ENCODE data around the gene OSBPL10. TPM values are rescaled to one million over a fixed set of nuclear protein-coding genes. Genes with fewer than 3 reads are reported as not detected.
"Not testable (repeated sequence)": the region's sequence is repeated elsewhere in the genome, so short reads cannot be mapped to it uniquely, and the experiment has no call there.

Gene OSBPL10
- total and polyA plus RNA-seq, 2 donors, result 58.0 to 62.4 TPM

DNA sequence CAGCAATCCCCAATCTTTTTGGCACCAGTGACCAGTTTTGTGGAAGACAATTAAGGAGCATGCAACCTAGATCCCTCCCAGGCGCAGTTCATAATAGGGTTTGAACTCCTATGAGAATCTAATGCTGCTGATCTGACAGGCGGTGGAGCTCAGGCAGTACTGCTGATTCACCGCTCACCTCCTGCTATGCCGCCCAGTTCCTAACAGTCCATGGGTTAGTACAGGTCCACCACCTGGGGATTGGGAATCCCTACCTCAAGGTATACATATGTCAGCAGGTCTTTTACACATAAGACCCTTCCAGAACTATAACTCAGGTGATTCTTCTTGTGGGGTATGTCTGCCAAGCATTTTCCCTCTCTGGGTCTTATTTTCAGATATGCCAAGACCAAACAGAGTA, 182.2 kb downstream of the OSBPL10 start:
- 99% methylated on average over 4 of the region's 4 CpGs for WGBS
- Histone ChIP-seq H3K36me3 (ENCODE audit: insufficient read depth) (no peaks in the 10 kb centered on the region), H3K4me3 (ENCODE audit: low read depth, low read length) (no peak overlapping the region), H3K4me1 (ENCODE audit: insufficient read depth) (no peaks in the 10 kb centered on the region), H3K27ac (ENCODE audit: low read depth) (no peak overlapping the region)
- no peak for DNase-seq (ENCODE audit: extremely low spot score)

DNA sequence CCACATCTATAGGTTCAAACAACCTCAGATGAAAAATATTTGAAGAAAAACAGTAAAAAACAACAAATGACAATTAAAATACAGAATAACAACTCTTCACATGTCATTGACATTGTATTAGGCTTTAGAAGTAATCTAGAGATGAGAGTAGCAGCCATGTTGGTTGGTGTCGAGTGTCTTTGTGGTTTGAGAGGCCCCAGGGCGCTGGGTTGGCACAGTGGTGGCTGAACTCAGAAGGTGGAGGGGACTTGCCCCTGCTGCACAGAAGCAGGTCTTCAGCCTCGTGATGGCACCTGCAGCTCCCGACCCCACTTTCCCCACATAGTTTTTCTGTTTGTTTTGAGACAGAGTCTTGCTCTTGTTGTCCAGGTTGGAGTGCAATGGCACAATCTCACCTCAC, 187.2 kb downstream of the OSBPL10 start:
- Histone ChIP-seq H3K36me3 (ENCODE audit: insufficient read depth) (no peaks in the 10 kb centered on the region), H3K4me3 (ENCODE audit: low read depth, low read length) (no peak overlapping the region), H3K4me1 (ENCODE audit: insufficient read depth) (no peaks in the 10 kb centered on the region), H3K27ac (ENCODE audit: low read depth) (no peak overlapping the region)
- no peak for DNase-seq (ENCODE audit: extremely low spot score)
- 100% methylated on average over 4 of the region's 4 CpGs for WGBS

DNA sequence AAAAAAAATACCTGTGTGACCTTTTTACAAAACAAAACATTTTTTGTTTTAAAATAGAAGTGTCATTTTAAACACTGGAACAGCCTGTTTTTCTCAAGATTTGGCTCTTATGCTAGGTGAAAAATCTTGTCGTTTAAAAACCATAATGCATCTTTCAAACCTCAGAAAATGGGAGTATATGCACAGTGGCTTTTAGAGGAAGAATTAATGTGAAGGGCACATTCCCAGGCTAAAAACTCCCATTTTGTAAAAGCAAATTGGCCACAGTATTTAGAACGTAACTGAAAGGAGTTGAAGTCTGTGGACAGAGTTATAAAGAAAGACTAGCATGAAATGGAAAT, 190.0 kb downstream of the OSBPL10 start:
- H3K36me3 ChIP-seq (ENCODE audit: insufficient read depth), result no peaks in the 10 kb centered on the region
- H3K4me1 ChIP-seq (ENCODE audit: insufficient read depth), result no peaks in the 10 kb centered on the region
- DNase-seq (ENCODE audit: extremely low spot score), result no peak
- no peak overlapping the region for H3K27ac ChIP-seq (ENCODE audit: low read depth)
- no peak overlapping the region for H3K4me3 ChIP-seq (ENCODE audit: low read depth, low read length)
- 49% methylated on average over 2 of the region's 2 CpGs for whole genome bisulfite sequencing

DNA sequence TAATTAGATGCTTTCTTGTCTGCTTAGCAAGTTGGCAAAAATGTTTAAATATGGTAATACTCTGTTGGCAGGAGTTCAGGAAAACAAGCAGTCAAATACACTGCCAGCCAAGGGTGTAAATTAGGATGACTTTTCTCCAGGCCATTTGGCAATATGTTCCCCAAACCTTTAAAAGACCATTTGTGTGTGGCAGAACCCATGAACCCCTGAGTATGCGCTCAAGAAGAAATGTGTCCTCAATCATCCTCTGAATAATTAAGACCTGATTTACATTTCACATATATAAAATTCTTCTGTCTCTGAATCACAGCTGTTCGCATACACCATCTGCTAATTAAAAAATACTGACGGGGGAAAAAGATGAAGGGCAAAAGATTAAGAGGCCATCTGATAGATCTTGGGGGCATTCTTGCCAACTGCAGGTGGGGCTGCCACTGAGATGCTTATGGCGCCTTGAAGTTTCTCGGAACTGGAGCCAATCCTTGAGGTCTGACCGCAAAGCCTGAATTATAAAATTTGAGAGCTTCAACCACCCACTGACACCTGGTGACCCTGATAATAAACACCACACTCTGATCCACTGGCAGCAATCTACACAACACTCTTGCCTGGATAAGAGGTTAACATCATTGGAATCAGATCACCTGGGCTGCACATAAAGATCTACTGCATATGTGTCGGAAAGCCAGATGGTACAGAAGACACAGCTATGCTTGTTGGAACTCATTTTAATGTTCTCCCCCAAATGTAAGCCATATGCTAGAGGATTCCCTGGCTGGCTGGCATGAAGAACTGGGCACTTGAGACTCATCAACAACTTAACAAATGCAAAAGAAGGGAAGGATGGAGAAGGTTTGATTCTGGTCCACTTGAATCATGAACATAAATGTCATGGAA, 190.6 kb downstream of the OSBPL10 start:
- no peaks in the 10 kb centered on the region for H3K36me3 ChIP-seq (ENCODE audit: insufficient read depth)
- H3K27ac ChIP-seq (ENCODE audit: low read depth), result no peak overlapping the region
- no peak for DNase-seq (ENCODE audit: extremely low spot score)
- H3K4me3 ChIP-seq (ENCODE audit: low read depth, low read length), result no peak overlapping the region
- WGBS, result 91% methylated on average over 7 of the region's 7 CpGs
- no peaks in the 10 kb centered on the region for H3K4me1 ChIP-seq (ENCODE audit: insufficient read depth)

DNA sequence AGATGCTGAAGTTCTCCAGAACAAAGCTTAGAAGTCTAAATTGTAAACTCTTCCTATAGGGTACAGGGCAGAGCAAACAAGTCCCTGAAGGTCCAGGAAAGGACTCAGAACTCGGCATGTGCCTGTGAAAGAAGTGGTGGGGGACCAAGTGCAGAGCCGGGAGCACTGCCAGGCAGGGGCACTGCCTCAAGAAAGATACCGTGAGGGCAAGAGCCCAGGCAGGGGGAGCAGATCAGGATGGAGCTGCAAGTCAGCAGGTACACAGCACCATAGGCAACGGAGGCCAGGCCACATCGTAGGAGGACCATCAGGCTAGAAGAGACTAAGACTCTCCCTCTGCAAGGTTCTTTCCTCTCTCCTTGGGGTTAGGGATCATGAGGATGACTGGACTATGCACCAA, 191.6 kb downstream of the OSBPL10 start:
- DNase-seq (ENCODE audit: extremely low spot score), result no peak
- Histone ChIP-seq H3K4me1 (ENCODE audit: insufficient read depth) (no peaks in the 10 kb centered on the region), H3K36me3 (ENCODE audit: insufficient read depth) (no peaks in the 10 kb centered on the region), H3K4me3 (ENCODE audit: low read depth, low read length) (no peak overlapping the region), H3K27ac (ENCODE audit: low read depth) (no peak overlapping the region)
- WGBS, result 92% methylated on average over 5 of the region's 5 CpGs

DNA sequence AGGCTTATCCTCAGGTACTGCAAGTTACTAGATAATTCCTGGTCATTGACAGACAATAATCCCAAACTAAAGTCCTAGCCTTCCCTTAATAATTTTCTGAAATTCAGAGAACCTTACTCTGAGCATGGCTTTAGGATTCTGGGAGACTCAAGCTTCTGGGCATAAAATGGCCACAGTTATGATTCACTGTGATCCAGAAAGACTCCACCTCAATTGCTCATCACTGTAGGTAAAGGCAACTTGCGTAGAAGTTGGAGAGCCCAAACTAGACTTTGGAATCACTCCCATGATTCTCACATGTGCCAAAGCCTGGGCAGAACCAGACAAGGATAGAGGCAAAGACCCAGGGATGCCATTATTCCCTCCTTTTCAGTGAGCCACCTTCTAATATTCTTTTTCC, 195.3 kb downstream of the OSBPL10 start:
- WGBS, result 98% methylated on average over 1 of the region's 1 CpG

DNA sequence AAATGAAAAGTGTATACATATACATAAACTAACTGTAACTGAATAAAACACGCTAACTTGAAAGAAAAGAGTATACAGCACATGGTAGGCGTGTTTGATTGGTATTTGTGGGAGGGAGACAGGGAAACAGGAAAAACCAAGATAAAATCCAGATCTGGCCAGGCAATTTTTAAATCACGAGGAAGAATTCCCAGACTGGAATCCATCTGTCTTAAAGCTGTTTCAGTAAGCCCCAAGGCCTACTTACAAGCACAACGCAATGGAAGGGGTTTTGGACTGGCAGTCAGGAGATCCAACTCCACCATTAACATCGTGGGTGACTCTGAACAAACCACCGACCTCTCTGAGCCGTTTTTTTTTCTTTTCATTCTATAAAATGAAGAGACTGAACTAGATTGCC, 195.8 kb downstream of the OSBPL10 start:
- no peak for DNase-seq (ENCODE audit: extremely low spot score)
- 54% methylated on average over 7 of the region's 7 CpGs for WGBS

More for the DNA sequence above, 195.3 kb downstream of the OSBPL10 start:
- Histone ChIP-seq H3K4me1 (ENCODE audit: insufficient read depth) (no peaks in the 10 kb centered on the region), H3K4me3 (ENCODE audit: low read depth, low read length) (no peak overlapping the region), H3K27ac (ENCODE audit: low read depth) (no peak overlapping the region), H3K36me3 (ENCODE audit: insufficient read depth) (no peaks in the 10 kb centered on the region)
- DNase-seq (ENCODE audit: extremely low spot score), result no peak

DNA sequence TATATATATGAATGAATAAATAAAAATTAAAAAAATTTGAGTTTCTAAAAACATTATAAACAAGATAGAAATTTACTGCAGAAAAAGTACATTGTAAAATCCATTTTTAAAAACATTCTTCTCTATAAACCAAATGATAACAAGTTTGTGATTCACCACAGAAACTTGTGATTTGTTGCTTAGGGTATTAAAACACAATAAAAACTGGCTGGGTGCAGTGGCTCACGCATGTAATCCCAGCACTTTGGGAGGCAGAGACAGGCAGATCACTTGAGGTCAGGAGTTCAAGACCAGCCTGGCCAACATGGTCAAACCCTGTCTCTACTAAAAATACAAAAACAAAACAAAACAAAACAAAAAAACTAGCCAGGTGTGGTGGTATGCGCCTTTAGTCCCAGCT, 197.2 kb downstream of the OSBPL10 start:
- not testable (repeated sequence) for H3K36me3 ChIP-seq (ENCODE audit: insufficient read depth); H3K4me3 ChIP-seq (ENCODE audit: low read depth, low read length); H3K4me1 ChIP-seq (ENCODE audit: insufficient read depth); H3K27ac ChIP-seq (ENCODE audit: low read depth); DNase-seq (ENCODE audit: extremely low spot score)
- 64% methylated on average over 2 of the region's 2 CpGs for WGBS

More for the DNA sequence above, 195.8 kb downstream of the OSBPL10 start:
- Histone ChIP-seq H3K4me3 (ENCODE audit: low read depth, low read length) (no peak overlapping the region), H3K36me3 (ENCODE audit: insufficient read depth) (no peaks in the 10 kb centered on the region), H3K4me1 (ENCODE audit: insufficient read depth) (no peaks in the 10 kb centered on the region), H3K27ac (ENCODE audit: low read depth) (no peak overlapping the region)

DNA sequence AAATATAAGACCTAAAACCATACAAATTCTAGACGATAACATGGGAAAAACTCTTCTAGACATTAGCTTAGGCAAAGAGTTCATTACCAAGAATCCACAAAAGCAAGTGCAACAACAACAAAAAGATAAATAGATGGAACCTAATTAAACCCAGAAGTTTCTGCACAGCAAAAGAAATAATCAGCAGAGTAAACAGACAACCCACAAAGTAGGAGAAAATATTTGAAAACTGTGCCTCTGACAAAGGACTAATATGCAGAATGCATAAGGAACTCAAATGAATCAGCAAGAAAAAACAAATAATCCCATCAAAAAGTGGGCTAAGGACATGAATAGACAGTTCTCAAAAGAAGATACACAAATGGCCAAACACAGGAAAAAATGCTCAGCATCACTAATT, 198.8 kb downstream of the OSBPL10 start:
- not testable (repeated sequence) for H3K27ac ChIP-seq (ENCODE audit: low read depth); H3K4me3 ChIP-seq (ENCODE audit: low read depth, low read length); H3K36me3 ChIP-seq (ENCODE audit: insufficient read depth); H3K4me1 ChIP-seq (ENCODE audit: insufficient read depth); DNase-seq (ENCODE audit: extremely low spot score)
- 96% methylated on average over 1 of the region's 1 CpG for WGBS

DNA sequence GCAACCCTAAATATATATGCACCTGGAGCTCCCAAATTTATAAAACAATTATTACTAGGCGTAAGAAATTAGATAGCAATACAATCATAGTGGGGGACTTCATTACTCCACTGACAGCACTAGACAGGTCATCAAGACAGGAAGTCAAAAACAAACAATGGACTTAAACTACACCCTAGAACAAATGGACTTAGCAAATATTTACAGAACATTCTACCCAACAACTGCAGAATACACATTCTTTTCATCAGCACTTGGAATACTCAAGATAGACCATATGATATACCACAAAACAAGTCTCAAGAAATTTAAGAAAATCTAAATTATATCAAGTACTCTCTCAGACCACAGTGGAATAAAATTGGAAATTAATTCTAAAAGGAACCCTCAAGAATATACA, 201.5 kb downstream of the OSBPL10 start:
- Histone ChIP-seq H3K4me1 (ENCODE audit: insufficient read depth) (no peaks in the 10 kb centered on the region), H3K27ac (ENCODE audit: low read depth) (no peak overlapping the region), H3K4me3 (ENCODE audit: low read depth, low read length) (no peak overlapping the region), H3K36me3 (ENCODE audit: insufficient read depth) (no peaks in the 10 kb centered on the region)
- DNase-seq (ENCODE audit: extremely low spot score), result no peak
- WGBS, result 0% methylated on average over 1 of the region's 1 CpG

DNA sequence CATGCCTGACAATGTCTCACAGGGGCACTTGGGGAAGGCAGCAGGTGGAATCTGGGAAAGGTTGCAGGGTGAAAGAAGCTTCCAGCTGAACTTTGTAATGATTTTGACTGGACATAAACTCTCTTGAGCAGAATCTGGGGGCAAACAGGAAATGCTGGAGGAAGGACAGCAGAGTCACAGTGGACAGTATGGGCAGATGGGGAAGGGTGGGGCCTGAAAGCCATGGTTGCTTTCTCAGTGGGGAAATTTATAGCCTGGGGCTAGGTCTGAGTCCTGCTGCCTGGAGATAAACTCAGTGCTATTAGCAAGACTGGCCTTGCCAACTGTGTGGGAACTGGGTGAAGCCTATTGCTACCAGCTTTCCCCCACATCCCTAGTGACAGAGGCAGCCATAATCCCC, 203.2 kb downstream of the OSBPL10 start:
- Histone ChIP-seq H3K4me1 (ENCODE audit: insufficient read depth) (no peaks in the 10 kb centered on the region), H3K4me3 (ENCODE audit: low read depth, low read length) (no peak overlapping the region), H3K27ac (ENCODE audit: low read depth) (no peak overlapping the region), H3K36me3 (ENCODE audit: insufficient read depth) (no peaks in the 10 kb centered on the region)
- no peak for DNase-seq (ENCODE audit: extremely low spot score)

DNA sequence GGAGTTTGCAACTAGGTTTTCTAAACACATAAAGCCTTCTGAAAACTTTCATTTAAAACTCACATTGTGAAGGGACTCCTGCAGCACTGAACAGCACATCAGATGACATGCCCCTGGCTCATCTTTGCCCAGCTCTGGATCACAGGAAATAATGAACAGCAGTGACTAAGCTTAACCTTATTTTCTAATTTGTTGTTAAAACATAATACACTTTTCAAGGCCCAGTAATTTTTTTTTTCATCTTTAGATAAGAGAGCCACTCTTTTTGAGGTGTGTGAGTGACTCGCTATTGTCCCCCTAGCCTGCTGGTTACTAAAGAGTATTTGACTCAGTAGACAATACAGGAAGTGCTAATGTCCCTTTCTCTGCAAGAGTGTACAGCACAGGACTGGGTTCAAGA, 204.0 kb downstream of the OSBPL10 start:
- 95% methylated on average over 1 of the region's 1 CpG for WGBS
- H3K36me3 ChIP-seq (ENCODE audit: insufficient read depth), result no peaks in the 10 kb centered on the region
- no peak overlapping the region for H3K4me3 ChIP-seq (ENCODE audit: low read depth, low read length)
- no peak for DNase-seq (ENCODE audit: extremely low spot score)
- no peaks in the 10 kb centered on the region for H3K4me1 ChIP-seq (ENCODE audit: insufficient read depth)
- no peak overlapping the region for H3K27ac ChIP-seq (ENCODE audit: low read depth)

DNA sequence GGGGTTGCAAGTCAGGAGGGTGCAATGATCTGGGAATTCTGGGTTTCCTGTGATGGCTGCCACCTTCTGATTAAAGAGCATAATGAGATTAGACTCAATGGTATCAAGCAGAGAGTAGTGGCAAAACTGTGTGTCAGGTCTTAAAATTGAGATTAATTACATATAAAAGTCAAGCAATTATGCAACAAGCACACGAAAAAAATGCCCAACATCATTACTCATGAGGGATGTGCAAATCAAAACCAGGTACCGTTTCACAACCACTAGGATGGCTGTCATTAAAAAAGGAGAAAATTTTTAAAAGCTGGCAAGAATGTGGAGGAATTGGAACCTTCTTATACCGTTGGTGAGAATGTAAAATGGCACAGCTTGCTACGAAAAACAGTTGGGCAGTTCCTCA, 205.0 kb downstream of the OSBPL10 start:
- WGBS, result 85% methylated on average over 4 of the region's 4 CpGs
- H3K27ac ChIP-seq (ENCODE audit: low read depth), result no peak overlapping the region
- DNase-seq (ENCODE audit: extremely low spot score), result no peak

DNA sequence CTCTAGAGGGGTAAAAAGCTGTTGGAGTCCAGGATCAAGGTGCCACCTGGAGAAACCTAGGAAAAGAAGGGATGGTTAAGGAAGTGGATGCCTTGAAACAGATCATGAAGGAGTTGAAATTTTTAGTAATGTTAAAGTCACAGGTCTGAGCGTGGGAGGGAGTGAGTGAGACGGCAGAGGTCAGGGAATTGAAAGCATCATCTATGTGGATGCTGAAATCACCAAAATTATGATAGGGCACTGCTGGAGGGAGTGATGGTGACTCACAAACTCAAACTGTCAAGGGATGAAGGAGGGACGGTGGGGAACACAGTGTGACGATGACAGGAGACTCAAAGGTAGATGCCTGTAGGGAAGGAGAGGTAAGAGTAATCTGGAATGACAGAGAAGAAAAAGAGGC, 205.7 kb downstream of the OSBPL10 start:
- Histone ChIP-seq H3K4me3 (ENCODE audit: low read depth, low read length) (no peak overlapping the region), H3K36me3 (ENCODE audit: insufficient read depth) (no peaks in the 10 kb centered on the region), H3K27ac (ENCODE audit: low read depth) (no peak overlapping the region), H3K4me1 (ENCODE audit: insufficient read depth) (no peaks in the 10 kb centered on the region)
- WGBS, result 96% methylated on average over 4 of the region's 4 CpGs
- DNase-seq (ENCODE audit: extremely low spot score), result no peak

More for the DNA sequence above, 205.0 kb downstream of the OSBPL10 start:
- no peaks in the 10 kb centered on the region for H3K36me3 ChIP-seq (ENCODE audit: insufficient read depth)
- H3K4me1 ChIP-seq (ENCODE audit: insufficient read depth), result no peaks in the 10 kb centered on the region
- no peak overlapping the region for H3K4me3 ChIP-seq (ENCODE audit: low read depth, low read length)

Measured in urinary bladder (tissue), 4 donors.